NCI-H1417 (cell line): Measurements from ENCODE around the gene RMRP.
A peak's percentile ranks its signal among the peaks of the same experiment; 100 is the strongest.

ENCODE experiments used
- DNase-seq, 3 experiments: peaks; one replicate each; lab custom pipeline; 2025; lab: John Stamatoyannopoulos, UW

Gene RMRP

DNA sequence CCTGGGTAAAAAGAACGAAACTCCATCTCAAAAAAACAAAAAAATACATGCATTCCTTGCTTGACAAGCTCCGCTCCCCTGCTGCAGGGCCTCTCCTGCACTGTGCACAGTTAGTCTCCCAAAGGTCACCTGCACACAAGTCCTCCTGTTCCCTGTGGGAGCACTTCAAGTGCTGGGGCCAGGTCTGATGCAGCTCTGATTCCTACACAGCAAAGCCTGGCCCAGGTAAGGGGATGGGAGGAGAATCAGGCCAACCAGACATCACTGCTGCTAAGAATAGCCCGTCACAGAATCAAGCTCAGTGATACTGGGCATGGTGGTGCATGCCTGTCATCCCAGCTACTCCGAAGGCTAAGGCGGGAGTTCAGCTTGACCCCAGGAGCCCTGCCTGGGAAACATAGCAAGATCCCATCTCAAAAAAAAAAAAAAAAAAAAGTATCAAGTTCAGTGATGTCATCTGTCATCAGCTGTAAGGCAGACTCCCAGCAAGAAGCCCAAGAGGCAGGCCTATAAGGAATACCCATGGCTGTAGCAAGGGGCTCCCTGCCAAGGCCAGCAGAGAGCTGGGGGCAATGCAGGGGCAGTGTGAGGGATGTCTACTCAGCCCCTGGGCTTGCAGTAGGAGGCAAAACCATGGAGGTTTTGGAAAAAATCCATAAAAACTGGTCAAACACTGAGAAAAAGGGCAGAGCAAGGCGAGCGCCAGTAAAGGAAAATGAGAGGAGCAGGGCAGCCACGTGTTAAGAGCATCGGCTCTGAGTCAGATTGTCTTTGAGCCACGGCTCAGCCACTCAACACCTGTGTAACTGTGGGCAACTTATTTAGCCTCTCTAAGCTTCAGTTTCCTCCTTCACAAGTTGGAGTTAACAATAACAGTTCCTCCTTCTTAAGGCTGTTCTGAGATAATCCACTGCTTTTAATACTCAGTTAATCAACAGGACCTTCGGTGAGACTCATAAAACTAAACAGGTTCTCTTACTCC, 28.7 kb upstream of the RMRP start:
- no peak for DNase-seq

DNA sequence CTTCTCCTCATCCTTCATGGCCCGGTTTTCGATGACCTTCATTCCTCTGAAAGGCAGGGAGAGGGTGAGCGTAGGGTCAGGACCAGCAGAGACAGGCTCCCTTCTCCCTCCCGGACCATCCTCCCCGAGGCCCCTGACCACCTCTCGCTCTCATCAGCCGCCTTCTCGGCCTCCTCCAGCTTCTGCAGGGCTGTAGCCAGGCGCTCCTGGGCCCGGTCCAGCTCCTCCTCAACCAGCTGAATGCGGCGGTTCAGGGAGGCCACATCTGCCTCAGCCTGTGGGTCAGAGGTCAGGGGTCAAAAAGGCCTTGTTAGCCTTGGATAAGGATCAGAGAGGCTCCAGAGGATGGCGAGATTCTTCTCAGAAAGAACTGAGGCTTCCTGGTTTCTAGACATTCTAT, 27.7 kb upstream of the RMRP start:
- no peak for DNase-seq

DNA sequence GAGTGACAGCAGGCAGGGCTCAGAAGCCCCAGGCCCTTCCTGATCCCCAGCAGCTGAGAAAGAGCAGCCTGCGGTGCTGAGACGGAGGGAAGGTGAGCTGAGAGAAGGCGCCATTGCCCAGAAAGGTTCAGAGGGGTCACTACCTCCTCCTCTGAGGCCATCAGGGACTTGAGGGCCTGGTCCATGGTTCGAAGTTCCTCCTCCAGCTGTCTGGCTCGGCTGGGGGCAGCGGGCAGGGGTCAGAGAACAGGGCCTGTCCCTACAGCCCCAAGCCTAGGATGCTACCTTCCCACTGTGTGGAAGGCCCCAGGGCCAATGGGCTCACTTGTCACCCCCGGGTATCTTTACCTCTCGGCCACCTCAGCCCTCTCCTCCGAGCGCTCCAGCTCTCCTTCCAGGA, 27.1 kb upstream of the RMRP start:
- no peak for DNase-seq

DNA sequence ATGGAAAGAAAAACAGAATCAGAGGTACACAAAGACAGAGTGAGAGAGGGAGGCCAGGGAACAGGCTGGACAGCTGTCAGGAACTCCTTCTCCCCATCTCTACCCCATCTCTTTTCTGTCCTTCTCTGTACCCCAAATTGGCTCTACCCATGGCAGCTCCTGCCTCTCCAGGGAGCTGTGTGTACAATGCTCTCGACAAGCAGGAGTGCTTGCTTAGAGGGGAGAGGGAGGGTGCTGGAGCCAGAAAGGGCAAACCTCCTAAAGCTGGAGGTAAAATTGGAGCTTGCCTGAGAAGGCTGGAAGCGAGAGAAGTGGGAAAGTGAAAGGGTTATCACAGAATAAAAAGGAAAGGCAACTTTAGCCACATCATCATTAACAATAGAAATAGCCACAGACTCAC, 25.5 kb upstream of the RMRP start:
- peak in 1 of 3 experiments; percentile 3 for DNase-seq

DNA sequence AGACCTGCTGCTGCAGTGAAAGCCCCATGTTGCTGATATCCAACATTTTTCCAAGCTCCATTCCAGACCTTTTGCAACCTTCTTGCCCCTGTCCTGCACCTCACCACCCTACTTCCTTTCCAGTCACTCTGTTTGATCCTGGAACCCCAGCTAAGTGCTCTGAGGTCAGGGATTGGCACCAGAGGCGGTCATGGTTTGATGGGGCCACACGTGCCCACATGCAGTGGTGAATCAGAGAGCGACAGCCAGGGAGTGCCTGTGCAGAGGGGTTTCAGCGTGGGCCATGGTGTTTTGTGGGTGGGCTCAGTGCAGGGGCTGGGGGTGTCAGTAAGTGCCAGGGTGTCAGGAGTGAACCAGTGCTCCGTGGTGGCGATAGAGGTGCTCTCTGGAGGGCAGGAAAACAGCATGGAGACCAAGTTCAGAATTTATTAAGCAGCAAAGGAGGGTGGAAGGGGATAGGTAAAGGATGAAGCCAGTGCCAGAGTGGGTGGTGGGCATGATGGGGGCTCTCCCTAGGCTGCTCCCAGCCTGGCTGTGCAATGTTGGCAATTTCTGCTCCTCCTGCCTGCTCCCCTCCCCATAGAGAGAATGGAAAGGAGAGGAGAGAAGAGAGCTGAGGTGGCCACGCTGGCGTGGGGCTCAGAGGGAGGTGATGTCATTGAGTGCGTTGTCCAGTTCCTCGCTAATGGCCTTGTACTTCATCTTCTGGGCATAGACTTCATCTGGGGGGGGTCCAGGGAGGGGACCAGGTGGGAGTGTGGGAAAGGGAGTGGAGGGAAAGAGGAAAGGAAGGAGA, 24.9 kb upstream of the RMRP start:
- no peak for DNase-seq

DNA sequence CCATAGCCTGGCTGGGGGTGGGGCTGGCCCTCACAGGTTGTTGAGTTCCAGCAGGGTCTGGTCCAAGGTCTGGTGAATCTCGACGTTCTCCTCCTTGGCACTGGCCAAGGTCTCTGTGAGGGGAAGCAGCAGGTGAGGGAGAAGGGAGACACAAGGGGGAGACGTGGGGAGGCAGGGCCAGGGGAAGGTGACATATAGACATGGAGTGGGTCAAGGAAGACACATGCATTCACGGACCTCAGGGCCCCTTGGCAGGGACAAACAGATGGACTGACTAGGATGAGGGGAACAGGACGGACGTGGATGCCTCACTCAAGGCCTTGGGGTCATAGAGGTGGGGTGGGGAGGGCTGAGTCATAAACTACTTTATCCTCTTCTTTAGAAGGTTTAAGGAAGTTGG, 24.2 kb upstream of the RMRP start:
- DNase-seq = no peak

DNA sequence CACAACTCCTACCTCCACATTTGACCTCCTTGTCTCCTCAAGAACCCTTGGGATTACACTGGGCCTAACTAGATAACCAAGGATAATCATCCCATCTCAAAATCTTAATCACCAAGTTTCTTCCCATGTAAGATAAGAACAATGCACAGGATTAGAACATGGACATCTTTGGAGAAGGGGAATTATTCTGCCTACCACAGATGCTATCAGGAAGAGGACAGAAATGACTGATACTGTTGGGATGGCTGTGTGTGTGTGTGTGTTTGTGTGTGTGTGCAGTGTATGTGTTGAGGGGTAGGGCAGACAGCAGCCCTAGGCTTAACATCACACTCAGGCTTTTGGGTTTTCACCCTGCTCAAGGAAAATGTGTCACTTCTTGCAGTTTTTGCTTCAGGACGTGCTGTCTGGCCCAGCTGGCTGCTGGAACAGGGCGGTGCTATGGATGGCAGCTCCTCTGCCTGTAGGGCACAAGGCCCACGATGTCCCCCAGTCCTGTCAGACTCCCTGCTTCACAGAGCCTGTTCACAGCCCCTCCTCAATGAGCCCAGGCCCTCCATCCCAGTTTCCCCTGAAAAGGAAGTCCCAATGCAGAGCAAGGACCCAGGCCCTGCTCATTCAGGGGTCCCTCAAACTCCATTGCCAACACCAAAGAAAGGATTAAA, 23.7 kb upstream of the RMRP start:
- DNase-seq = no peak

DNA sequence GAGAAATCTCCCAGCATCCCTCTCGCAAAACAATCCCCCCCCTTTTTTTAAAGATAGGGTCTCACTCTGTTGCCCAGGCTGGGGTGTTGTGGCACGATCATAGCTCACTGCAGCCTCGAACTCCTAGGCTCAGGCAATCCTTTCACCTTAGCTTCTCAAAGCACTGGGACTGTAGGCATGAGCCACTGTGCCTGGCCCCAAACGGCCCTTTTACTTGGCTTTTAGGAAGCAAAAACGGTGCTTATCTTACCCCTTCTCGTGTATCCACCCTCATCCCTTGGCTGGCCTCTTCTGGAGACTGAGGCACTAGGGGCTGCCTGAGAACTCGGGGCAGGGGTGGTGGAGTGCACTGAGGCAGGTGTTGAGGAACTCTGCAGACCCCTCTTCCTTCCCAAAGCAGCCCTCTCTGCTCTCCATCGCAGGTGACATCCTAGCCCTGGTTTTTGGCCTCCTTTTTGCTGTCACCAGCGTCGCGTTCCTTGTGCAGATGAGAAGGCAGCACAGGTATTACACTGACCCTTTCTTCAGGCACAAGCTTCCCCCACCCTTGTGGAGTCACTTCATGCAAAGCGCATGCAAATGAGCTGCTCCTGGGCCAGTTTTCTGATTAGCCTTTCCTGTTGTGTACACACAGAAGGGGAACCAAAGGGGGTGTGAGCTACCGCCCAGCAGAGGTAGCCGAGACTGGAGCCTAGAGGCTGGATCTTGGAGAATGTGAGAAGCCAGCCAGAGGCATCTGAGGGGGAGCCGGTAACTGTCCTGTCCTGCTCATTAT, 22.7 kb upstream of the RMRP start:
- no peak for DNase-seq

DNA sequence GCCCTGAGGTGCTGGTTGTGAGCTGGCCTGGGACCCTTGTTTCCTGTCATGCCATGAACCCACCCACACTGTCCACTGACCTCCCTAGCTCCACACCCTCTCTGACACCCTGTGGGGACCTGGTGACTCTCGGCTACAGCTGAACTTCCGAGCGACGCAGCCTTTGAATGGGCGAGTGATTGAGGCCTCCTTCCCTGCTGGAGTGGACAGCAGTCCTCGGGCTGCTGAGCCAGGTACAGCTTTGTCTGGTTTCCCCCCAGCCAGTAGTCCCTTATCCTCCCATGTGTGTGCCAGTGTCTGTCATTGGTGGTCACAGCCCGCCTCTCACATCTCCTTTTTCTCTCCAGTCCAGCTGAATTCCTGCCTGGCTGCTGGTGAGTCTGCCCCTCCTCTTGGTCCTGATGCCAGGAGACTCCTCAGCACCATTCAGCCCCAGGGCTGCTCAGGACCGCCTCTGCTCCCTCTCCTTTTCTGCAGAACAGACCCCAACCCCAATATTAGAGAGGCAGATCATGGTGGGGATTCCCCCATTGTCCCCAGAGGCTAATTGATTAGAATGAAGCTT, 22.0 kb upstream of the RMRP start:
- no peak for DNase-seq

DNA sequence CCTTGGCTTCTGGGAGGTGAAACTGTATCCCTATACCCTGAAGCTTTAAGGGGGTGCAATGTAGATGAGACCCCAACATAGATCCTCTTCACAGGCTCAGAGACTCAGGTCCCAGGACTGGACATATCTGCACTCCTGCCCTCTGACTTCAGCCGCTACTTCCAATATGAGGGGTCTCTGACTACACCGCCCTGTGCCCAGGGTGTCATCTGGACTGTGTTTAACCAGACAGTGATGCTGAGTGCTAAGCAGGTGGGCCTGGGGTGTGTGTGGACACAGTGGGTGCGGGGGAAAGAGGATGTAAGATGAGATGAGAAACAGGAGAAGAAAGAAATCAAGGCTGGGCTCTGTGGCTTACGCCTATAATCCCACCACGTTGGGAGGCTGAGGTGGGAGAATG, 21.3 kb upstream of the RMRP start:
- DNase-seq = no peak

DNA sequence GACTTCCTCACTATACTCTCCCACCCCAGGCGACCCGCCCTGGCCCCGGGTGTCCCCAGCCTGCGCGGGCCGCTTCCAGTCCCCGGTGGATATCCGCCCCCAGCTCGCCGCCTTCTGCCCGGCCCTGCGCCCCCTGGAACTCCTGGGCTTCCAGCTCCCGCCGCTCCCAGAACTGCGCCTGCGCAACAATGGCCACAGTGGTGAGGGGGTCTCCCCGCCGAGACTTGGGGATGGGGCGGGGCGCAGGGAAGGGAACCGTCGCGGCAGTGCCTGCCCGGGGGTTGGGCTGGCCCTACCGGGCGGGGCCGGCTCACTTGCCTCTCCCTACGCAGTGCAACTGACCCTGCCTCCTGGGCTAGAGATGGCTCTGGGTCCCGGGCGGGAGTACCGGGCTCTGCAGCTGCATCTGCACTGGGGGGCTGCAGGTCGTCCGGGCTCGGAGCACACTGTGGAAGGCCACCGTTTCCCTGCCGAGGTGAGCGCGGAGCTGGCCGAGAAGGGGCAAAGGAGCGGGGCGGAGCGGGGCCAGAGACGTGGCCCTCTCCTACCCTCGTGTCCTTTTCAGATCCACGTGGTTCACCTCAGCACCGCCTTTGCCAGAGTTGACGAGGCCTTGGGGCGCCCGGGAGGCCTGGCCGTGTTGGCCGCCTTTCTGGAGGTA, 18.0 kb upstream of the RMRP start:
- DNase-seq = peak in 2 of 3 experiments; percentile 18 to 49

DNA sequence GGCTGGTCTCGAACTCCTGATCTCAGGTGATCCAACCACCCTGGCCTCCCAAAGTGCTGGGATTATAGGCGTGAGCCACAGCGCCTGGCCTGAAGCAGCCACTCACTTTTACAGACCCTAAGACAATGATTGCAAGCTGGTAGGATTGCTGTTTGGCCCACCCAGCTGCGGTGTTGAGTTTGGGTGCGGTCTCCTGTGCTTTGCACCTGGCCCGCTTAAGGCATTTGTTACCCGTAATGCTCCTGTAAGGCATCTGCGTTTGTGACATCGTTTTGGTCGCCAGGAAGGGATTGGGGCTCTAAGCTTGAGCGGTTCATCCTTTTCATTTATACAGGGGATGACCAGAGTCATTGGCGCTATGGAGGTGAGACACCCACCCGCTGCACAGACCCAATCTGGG, 17.4 kb upstream of the RMRP start:
- no peak for DNase-seq

DNA sequence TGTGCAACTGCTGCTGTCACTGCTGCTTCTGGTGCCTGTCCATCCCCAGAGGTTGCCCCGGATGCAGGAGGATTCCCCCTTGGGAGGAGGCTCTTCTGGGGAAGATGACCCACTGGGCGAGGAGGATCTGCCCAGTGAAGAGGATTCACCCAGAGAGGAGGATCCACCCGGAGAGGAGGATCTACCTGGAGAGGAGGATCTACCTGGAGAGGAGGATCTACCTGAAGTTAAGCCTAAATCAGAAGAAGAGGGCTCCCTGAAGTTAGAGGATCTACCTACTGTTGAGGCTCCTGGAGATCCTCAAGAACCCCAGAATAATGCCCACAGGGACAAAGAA, 16.2 kb upstream of the RMRP start:
- DNase-seq = no peak

DNA sequence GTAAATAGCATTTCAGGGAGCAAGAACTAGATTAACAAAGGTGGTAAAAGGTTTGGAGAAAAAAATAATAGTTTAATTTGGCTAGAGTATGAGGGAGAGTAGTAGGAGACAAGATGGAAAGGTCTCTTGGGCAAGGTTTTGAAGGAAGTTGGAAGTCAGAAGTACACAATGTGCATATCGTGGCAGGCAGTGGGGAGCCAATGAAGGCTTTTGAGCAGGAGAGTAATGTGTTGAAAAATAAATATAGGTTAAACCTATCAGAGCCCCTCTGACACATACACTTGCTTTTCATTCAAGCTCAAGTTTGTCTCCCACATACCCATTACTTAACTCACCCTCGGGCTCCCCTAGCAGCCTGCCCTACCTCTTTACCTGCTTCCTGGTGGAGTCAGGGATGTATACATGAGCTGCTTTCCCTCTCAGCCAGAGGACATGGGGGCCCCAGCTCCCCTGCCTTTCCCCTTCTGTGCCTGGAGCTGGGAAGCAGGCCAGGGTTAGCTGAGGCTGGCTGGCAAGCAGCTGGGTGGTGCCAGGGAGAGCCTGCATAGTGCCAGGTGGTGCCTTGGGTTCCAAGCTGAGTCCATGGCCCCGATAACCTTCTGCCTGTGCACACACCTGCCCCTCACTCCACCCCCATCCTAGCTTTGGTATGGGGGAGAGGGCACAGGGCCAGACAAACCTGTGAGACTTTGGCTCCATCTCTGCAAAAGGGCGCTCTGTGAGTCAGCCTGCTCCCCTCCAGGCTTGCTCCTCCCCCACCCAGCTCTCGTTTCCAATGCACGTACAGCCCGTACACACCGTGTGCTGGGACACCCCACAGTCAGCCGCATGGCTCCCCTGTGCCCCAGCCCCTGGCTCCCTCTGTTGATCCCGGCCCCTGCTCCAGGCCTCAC, 15.6 kb upstream of the RMRP start, which contains the start of gene CA9:
CA9 (plus strand) TSS at position 797 of the 893 bp plus-strand sequence; CDS start at position 829, 32 bp downstream.
- no peak for DNase-seq

DNA sequence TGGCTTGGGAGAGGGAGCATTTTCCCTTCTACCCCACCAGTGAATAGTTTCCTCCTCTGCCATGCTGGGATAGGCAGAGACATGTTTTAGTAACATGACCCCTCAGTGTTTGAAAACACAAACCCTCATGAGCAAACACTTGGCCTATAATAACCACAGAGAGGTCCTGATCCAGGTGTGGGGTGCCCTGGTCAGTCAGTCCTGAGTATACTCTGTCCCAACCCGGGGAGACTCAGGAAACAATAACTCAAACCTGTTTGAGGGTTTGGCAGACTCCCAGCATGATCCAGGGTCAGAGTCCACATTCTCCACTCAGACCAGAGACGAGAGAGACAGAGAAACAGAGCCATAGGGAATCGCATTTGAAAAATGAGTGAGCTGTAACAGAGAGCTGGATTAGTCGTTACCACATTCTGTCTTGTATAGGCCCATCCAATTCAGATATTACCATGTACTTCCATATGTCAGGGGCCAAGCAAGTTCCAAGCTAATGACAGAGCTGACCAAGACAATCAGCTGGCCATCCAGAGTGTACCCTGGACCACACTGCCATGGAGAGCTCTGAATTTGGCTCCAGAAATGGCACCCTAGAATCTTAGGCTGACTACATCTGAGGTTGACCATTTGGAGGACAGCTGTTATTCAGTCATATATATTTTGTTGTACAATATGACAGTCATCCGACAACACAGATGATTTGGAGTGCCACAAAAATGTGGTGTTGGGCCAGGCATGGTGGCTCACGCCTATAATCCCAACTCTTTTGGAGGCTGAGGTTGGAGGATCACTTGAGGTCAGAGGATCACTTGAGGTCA, 11.7 kb upstream of the RMRP start:
- no peak for DNase-seq

DNA sequence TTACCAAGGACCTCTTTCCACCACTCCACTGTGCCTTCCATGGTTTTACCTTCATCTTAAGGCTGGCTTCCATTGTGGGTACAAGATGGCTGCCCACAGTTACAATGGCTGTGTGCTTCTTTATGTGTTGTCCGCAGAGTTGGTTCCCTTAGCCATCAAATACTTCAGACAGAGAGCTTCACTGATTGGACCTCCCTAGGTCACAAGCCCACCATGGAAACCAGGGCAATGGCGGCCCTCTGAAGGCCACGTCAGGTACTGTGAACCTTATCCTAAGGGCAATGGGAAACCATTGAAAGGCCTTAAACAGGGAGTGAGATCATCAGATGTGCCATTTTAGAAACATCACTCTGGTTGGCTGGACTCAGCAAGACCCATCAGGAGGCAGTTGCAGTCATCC, 10.1 kb upstream of the RMRP start:
- DNase-seq = no peak

DNA sequence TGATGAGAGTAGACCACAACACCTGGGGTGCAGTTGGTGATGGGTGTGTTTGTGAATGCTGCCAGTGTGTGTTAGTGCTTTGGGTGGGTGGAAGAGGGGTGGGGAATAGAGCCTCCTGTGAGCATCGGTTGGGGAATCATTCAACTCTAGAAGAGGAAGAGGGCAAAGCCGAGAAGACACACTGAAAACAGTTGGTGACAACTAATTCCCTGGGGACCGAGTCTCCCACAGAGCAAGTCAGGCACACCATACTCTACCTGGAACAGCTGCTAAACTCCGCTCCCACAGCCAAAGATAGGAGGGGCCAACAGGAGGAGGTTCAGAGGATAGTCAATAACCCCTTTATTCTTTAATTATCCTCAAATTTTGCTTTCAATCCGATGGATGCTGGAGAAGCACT, 8.7 kb upstream of the RMRP start:
- no peak for DNase-seq

DNA sequence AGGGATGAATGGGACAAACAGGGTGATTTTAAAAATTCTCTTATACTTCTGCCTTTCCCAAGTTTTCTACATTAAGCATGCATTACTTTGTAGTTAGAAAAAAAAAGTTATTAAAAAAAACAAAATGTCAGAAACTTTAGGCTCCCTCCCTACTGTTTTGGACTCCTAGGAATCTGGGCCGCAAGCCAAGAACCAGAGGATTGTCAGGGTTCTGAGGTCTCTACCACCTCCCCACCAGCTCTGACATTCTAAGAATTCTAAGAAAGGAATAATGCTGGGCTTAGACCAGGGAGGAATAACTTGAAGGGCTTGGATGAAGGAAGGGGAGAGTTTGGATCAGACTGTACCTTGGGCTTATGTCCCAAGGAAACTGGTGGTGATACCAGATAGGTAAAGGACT, 8.2 kb upstream of the RMRP start:
- DNase-seq = no peak

DNA sequence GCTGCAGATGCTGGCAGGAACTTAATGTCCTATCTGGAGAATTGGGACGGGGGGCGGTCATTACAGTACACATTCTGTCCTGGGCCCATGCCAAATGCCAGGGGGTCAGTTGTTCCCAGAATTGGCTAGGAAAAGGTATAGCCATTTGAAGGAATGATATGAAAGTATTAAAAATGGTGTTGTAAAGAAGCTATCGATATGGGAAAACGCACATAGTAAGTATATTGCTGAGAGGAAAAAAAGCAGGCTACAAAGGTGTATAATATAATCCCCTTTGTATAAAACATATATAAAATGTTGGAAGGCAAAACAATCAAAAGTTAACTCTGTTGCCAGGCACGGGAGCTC, 7.6 kb upstream of the RMRP start:
- no peak for DNase-seq
